H9 (cell line): ENCODE measurements around the gene CAMTA1. TPM values are rescaled to one million over a fixed set of nuclear protein-coding genes. Genes with fewer than 3 reads are reported as not detected.

Source experiments
- DNase-seq: peaks from one replicate; pipeline ENCODE4 v3.0.0-alpha.2; 2017
- H2AFZ ChIP-seq: one replicate; pipeline ENCODE4 v1.6.1; 2013; ENCODE audit warnings: mild to moderate bottlenecking, low read length, control low read depth, moderate library complexity
- H2AK5ac ChIP-seq: 2 replicates; pipeline ENCODE4 v1.6.1; 2013; ENCODE audit warnings: low read length, control low read depth, mixed read lengths; ENCODE audit not compliant: insufficient read length
- H2BK120ac ChIP-seq: one replicate; pipeline ENCODE4 v1.6.1; 2013; ENCODE audit warnings: low read depth, mild to moderate bottlenecking, low read length, control low read depth, inconsistent platforms; ENCODE audit not compliant: poor library complexity, severe bottlenecking
- H2BK12ac ChIP-seq: 2 replicates; pipeline ENCODE4 v1.6.1; 2013; ENCODE audit warnings: low read length, control low read depth, mixed read lengths, low read depth; ENCODE audit not compliant: insufficient read length
- H2BK15ac ChIP-seq: 2 replicates; pipeline ENCODE4 v1.6.1; 2013; ENCODE audit warnings: low read depth, low read length, control low read depth
- H2BK20ac ChIP-seq: one replicate; pipeline ENCODE4 v1.6.1; 2013; ENCODE audit warnings: low read depth, mild to moderate bottlenecking, low read length, control low read depth, inconsistent platforms; ENCODE audit not compliant: poor library complexity, severe bottlenecking
- H2BK5ac ChIP-seq: 2 replicates; pipeline ENCODE4 v1.6.1; 2013; ENCODE audit warnings: low read length, control low read depth, mixed read lengths; ENCODE audit not compliant: insufficient read length
- H3K14ac ChIP-seq: 2 replicates; pipeline ENCODE4 v1.6.1; 2013; ENCODE audit warnings: low read length, control low read depth; ENCODE audit not compliant: insufficient read depth
- H3K18ac ChIP-seq: 2 replicates; pipeline ENCODE4 v1.6.1; 2013; ENCODE audit warnings: low read depth, mild to moderate bottlenecking, mixed read lengths, low read length, control low read depth; ENCODE audit not compliant: insufficient read length
- H3K23ac ChIP-seq: 2 replicates; pipeline ENCODE4 v1.6.1; 2013; ENCODE audit warnings: low read length, control low read depth, mixed read lengths, low read depth; ENCODE audit not compliant: insufficient read length
- H3K23me2 ChIP-seq: 2 replicates; pipeline ENCODE4 v1.6.1; 2013; ENCODE audit warnings: low read depth, mild to moderate bottlenecking, mixed read lengths, low read length, control low read depth; ENCODE audit not compliant: insufficient read length, poor library complexity, severe bottlenecking
- H3K27ac ChIP-seq: 2 replicates; pipeline ENCODE4 v1.5.1; 2013; ENCODE audit warnings: low read length, control low read depth, mixed read lengths, low read depth; ENCODE audit not compliant: insufficient read length
- H3K27me3 ChIP-seq: 2 replicates; pipeline ENCODE4 v1.6.1; 2013; ENCODE audit warnings: low read length, control low read depth, inconsistent platforms; ENCODE audit not compliant: insufficient read depth
- H3K4ac ChIP-seq: 2 replicates; pipeline ENCODE4 v1.6.1; 2013; ENCODE audit warnings: low read depth, mild to moderate bottlenecking, control low read depth, inconsistent platforms, low read length, moderate library complexity
- H3K4me1 ChIP-seq: 2 replicates; pipeline ENCODE4 v1.6.1; 2013; ENCODE audit warnings: low read length, control low read depth, inconsistent platforms; ENCODE audit not compliant: insufficient read depth
- H3K4me2 ChIP-seq: 2 replicates; pipeline ENCODE4 v1.6.1; 2013; ENCODE audit warnings: low read length, control low read depth, mixed read lengths; ENCODE audit not compliant: insufficient read length, insufficient read depth
- H3K56ac ChIP-seq: 2 replicates; pipeline ENCODE4 v1.6.1; 2013; ENCODE audit warnings: low read depth, mild to moderate bottlenecking, mixed read lengths, low read length, control low read depth; ENCODE audit not compliant: insufficient read length
- H3K79me1 ChIP-seq: 2 replicates; pipeline ENCODE4 v1.6.1; 2013; ENCODE audit warnings: low read depth, mild to moderate bottlenecking, moderate library complexity, low read length, control low read depth, inconsistent platforms; ENCODE audit not compliant: insufficient read depth, poor library complexity, severe bottlenecking
- H3K79me2 ChIP-seq: 2 replicates; pipeline ENCODE4 v1.6.1; 2013; ENCODE audit warnings: low read length, control low read depth, inconsistent platforms; ENCODE audit not compliant: insufficient read depth
- H3K9ac ChIP-seq: 2 replicates; pipeline ENCODE4 v1.6.1; 2013; ENCODE audit warnings: low read length, control low read depth, mixed read lengths; ENCODE audit not compliant: insufficient read length; ENCODE audit errors: extremely low read depth
- H3K9me3 ChIP-seq: one replicate; pipeline ENCODE4 v1.6.1; 2013; ENCODE audit warnings: low read depth, low read length, inconsistent platforms; ENCODE audit not compliant: control insufficient read depth
- H3T11ph ChIP-seq: one replicate; pipeline ENCODE4 v1.6.1; 2013; ENCODE audit warnings: mild to moderate bottlenecking, low read length, control low read depth, inconsistent platforms
- H4K20me1 ChIP-seq: one replicate; pipeline ENCODE4 v1.6.1; 2013; ENCODE audit not compliant: control insufficient read depth, insufficient read length, insufficient read depth
- H4K5ac ChIP-seq: 2 replicates; pipeline ENCODE4 v1.6.1; 2013; ENCODE audit warnings: low read depth, mild to moderate bottlenecking, mixed read lengths, low read length, control low read depth; ENCODE audit not compliant: insufficient read length
- H4K8ac ChIP-seq: replicated peaks from 2 replicates; pipeline ENCODE4 v1.6.1; 2013; ENCODE audit warnings: low read length, control low read depth, mixed read lengths, low read depth; ENCODE audit not compliant: insufficient read length
- H4K91ac ChIP-seq: 2 replicates; pipeline ENCODE4 v1.6.1; 2013; ENCODE audit warnings: low read depth, mild to moderate bottlenecking, moderate library complexity, mixed read lengths, low read length, control low read depth; ENCODE audit not compliant: insufficient read length
- H3K27ac Mint-ChIP-seq, 3 experiments: 2 replicates in 2 of 3; 3 replicates in 1 of 3; pipeline ENCODE4 v1.8.0; 2020 to 2021; ENCODE audit warnings: mixed read lengths in 3 of 3, mild to moderate bottlenecking in 1 of 3, moderate library complexity in 1 of 3
- H3K27me3 Mint-ChIP-seq: 2 replicates; pipeline ENCODE4 v1.8.0; 2021; ENCODE audit warnings: low read depth, mild to moderate bottlenecking, moderate library complexity, mixed read lengths
- H3K36me3 Mint-ChIP-seq, 3 experiments: 2 replicates in 2 of 3; 3 replicates in 1 of 3; pipeline ENCODE4 v1.8.0; 2020 to 2021; ENCODE audit warnings: low read depth in 3 of 3, mixed read lengths in 3 of 3; ENCODE audit not compliant: insufficient read depth in 1 of 3
- H3K4me1 Mint-ChIP-seq, 2 experiments: 2 replicates each; pipeline ENCODE4 v1.8.0; 2020; ENCODE audit warnings: mixed read lengths in 2 of 2
- H3K4me3 Mint-ChIP-seq, 2 experiments: 2 replicates in 1 of 2; 3 replicates in 1 of 2; pipeline ENCODE4 v1.8.0; 2020 to 2021; ENCODE audit warnings: mild to moderate bottlenecking in 2 of 2, mixed read lengths in 2 of 2, moderate library complexity in 1 of 2
- H3K9me3 Mint-ChIP-seq, 2 experiments: 2 replicates in 1 of 2; 3 replicates in 1 of 2; pipeline ENCODE4 v1.8.0; 2020; ENCODE audit warnings: mild to moderate bottlenecking in 2 of 2, mixed read lengths in 2 of 2, moderate library complexity in 1 of 2
- WGBS: extraction: QIAGEN DNeasy Blood & Tissue Kit; methylation state at CpG from one replicate; pipeline ENCODE4 v1.1.7; 2013; ENCODE audit warnings: missing lambda C conversion rate, low lambda C conversion rate, mixed read lengths; ENCODE audit not compliant: insufficient read length; ENCODE audit errors: extremely low coverage; 5-methylcytosine and 5-hydroxymethylcytosine counted together
- total RNA-seq: library from RNA; stranded (reverse); gene quantifications from 2 replicates; pipeline ENCODE4 v1.2.1, GENCODE V29; 2021
- TF ChIP-seq, protein P1 (sequence below): fragments of 200-600 bp; sonication (generic); conservative IDR thresholded peaks from 3 replicates; pipeline ENCODE4 v1.8.0; 2021; ENCODE audit warnings: antibody characterized with exemption, mild to moderate bottlenecking

Gene CAMTA1
- total RNA-seq, 1 experiment from 2014 or later, result 115 TPM

DNA sequence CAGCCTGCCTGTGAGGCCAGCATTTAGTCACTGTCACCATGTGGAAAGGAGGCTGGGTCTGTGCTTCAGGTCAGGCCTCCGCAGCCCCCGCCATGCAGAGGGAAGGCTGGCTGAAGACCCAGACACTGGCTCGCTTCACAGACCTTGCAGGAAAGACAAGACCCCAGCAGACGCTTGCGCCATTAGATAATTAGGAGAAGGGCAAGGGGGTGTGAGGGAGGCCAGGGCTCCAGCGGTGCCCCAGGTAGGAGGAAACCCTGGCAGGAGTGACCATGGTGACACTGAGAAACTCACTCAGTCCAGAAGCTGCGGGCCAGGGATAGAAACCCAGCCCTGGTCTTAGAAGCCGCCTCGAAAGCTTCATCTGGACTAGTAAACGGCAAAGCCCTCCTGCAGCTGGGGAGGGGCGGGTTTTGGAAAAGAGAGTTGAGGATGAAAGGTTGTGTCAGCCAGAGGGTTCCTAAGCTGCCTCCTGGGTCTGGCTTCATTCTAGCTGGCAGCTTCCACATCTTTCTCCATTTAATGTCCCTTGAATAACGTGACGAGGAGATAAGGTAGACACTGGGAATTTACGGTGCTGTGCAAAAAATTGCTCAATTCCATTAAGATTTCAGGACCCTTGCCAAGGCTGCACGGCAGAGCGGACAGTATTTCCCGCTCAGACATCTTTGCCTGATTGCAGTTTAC, 691.8 kb downstream of the CAMTA1 start:
- Histone ChIP-seq H3K4ac (no peak overlapping the region), H2BK15ac (no peak overlapping the region), H2AFZ (no peak overlapping the region), H4K91ac (no peak overlapping the region), H3K4me2 (no peak overlapping the region), H3K79me1 (no peaks in the 10 kb centered on the region), H3K56ac (no peak overlapping the region), H2AK5ac (no peak overlapping the region), H3K14ac (no peak overlapping the region; the same call in 1 of the 2 replicates), H4K5ac (no peak overlapping the region), H3K27me3 (no peaks in the 10 kb centered on the region), H3K27ac (no peak overlapping the region), H2BK120ac (no peak overlapping the region), H3K18ac (no peak overlapping the region), H3T11ph (no peak overlapping the region), H2BK20ac (no peak overlapping the region), H3K4me1 (no peaks in the 10 kb centered on the region), H2BK5ac (no peak overlapping the region), H3K9ac (no peak overlapping the region), H2BK12ac (no peak overlapping the region), H4K20me1 (peaks cover 2% of the 10 kb centered on the region), H3K23me2 (no peaks in the 10 kb centered on the region), H4K8ac (no peak overlapping the region), H3K23ac (no peak overlapping the region), H3K9me3 (no peaks in the 10 kb centered on the region), H3K79me2 (no peaks in the 10 kb centered on the region)
- TF ChIP-seq, protein P1, sequence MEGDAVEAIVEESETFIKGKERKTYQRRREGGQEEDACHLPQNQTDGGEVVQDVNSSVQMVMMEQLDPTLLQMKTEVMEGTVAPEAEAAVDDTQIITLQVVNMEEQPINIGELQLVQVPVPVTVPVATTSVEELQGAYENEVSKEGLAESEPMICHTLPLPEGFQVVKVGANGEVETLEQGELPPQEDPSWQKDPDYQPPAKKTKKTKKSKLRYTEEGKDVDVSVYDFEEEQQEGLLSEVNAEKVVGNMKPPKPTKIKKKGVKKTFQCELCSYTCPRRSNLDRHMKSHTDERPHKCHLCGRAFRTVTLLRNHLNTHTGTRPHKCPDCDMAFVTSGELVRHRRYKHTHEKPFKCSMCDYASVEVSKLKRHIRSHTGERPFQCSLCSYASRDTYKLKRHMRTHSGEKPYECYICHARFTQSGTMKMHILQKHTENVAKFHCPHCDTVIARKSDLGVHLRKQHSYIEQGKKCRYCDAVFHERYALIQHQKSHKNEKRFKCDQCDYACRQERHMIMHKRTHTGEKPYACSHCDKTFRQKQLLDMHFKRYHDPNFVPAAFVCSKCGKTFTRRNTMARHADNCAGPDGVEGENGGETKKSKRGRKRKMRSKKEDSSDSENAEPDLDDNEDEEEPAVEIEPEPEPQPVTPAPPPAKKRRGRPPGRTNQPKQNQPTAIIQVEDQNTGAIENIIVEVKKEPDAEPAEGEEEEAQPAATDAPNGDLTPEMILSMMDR, result no peak
- Mint-ChIP-seq H3K36me3 (no peaks in the 10 kb centered on the region), H3K4me3 (no peak overlapping the region), H3K27ac (no peak overlapping the region; a peak in 2 of 7 replicates), H3K27me3 (no peaks in the 10 kb centered on the region), H3K9me3 (no peaks in the 10 kb centered on the region), H3K4me1 (no peaks in the 10 kb centered on the region)
- DNase-seq, result no peak
- WGBS, result no CpG with 5 or more reads among the region's 17 CpGs
